ENCODE data around the gene SIGLEC15.

The SIGLEC15 gene

DNA sequence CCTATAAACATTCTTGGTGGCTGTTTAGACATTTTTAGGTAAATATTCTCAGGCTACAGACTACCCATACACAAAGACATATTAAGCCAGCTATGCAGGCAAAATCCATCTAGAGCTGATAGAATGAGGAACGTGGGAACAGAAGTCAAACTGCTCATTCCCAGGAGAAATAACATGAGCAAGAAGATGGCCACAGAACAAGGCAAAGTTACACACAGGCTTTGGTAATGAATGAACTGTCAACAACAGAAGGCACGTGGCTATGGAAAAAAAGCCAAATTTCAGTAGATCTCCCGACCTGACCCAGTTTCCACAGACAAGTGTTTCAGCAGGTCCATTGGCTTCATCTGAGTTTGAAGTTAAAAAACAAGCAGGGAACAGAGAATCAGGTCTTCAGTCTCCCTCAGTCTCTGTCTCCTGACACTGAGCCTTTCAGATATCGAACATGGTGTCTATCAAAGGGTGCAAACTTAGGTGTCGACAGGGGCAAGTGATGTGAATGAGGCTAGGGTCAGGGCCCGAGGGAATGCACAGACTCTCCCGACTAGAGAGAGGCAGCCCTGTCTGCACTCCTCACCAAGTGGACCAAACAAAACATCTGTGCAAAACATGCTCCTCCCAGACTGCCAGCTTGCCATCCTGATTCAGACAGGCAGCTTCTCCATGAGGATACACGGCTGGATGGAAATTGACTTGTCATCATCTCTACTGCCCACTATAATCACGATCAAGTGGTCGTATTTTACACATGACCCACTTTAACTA, 25.9 kb downstream of the SIGLEC15 start:
- TF ChIP-seq, protein P1, sequence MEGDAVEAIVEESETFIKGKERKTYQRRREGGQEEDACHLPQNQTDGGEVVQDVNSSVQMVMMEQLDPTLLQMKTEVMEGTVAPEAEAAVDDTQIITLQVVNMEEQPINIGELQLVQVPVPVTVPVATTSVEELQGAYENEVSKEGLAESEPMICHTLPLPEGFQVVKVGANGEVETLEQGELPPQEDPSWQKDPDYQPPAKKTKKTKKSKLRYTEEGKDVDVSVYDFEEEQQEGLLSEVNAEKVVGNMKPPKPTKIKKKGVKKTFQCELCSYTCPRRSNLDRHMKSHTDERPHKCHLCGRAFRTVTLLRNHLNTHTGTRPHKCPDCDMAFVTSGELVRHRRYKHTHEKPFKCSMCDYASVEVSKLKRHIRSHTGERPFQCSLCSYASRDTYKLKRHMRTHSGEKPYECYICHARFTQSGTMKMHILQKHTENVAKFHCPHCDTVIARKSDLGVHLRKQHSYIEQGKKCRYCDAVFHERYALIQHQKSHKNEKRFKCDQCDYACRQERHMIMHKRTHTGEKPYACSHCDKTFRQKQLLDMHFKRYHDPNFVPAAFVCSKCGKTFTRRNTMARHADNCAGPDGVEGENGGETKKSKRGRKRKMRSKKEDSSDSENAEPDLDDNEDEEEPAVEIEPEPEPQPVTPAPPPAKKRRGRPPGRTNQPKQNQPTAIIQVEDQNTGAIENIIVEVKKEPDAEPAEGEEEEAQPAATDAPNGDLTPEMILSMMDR (IDR thresholded peaks at IDR 0.05; ENCODE audit: low read depth, low read length, missing control alignments) = no peak
- DNase-seq (ENCODE audit: extremely low read depth, low read depth) = no peak
- no peak overlapping the region for H3K4me3 ChIP-seq (replicated peaks; ENCODE audit: low read depth, low read length)

DNA sequence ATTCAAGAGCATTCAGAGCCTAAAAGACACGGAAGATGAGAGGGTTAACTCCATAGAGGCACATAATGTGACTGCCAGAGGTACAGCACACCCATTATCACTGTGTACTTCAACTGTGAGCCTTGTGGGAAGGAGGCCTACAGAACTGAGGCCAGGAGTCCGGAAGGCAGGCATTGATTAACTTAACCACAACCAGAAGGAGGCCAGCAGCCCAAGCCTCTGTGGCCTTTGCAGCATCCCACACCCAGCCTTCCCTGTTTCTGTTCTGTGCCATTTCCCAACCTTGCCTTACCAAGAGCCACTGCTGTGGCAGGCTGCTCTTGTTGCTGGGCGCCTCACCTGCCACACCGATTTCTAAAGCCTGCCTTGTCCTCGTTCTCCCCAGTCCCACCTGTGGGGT, 27.2 kb downstream of the SIGLEC15 start:
- TF ChIP-seq, protein P1 (IDR thresholded peaks at IDR 0.05; ENCODE audit: low read depth, low read length, missing control alignments) = no peak
- no peak for DNase-seq (ENCODE audit: extremely low read depth, low read depth)
- no peak overlapping the region for H3K4me3 ChIP-seq (replicated peaks; ENCODE audit: low read depth, low read length)

DNA sequence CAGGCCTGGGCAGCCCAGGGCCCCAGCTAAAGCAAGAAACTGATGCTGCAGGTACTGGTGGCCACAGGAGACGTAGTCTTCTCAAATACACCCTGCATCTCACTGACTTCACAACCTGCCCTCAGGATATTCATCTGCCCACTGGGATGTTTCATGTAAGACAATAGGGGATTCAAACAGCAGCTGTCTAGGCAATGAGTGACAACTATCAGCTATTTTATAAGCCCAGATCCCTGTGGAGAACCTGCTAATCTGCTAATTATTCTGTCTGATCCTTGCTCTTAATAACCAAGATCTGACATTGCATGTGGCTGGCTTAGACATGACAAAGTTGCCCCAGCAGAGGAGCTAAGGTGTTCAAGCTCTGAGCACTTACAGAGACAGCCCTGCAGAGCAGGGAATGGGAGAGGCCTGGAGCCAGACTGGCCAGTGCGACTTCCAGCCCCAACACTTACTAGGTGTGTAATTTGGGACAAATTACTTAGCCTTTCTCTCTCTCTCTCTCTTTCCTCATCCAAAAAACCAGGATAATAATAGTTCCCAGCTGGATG, 28.6 kb downstream of the SIGLEC15 start:
- TF ChIP-seq, protein P1 (IDR thresholded peaks at IDR 0.05; ENCODE audit: low read depth, low read length, missing control alignments) = no peak
- DNase-seq (ENCODE audit: extremely low read depth, low read depth) = no peak
- no peak overlapping the region for H3K4me3 ChIP-seq (replicated peaks; ENCODE audit: low read depth, low read length)

DNA sequence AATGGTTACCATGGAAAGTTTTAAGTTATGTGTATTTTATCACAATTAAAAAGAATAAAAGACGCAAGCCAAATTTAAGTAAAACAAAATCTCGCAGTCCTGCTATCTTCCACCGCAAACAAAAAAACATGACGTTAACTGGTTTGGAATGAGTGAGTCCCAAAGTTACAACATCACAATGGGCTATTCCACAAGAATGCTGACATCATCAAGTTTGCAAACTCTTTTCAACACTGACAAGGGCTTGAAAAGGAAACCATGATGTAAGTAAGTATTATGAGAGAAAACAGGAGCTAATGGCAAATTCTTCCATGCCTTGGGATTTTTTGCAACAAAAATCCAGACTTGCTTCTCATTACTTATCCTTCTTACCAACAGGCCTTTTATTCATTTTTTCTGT, 31.1 kb downstream of the SIGLEC15 start:
- H3K4me3 ChIP-seq (replicated peaks; ENCODE audit: low read depth, low read length) = no peak overlapping the region
- no peak for DNase-seq (ENCODE audit: extremely low read depth, low read depth)
- TF ChIP-seq, protein P1 (IDR thresholded peaks at IDR 0.05; ENCODE audit: low read depth, low read length, missing control alignments) = no peak

DNA sequence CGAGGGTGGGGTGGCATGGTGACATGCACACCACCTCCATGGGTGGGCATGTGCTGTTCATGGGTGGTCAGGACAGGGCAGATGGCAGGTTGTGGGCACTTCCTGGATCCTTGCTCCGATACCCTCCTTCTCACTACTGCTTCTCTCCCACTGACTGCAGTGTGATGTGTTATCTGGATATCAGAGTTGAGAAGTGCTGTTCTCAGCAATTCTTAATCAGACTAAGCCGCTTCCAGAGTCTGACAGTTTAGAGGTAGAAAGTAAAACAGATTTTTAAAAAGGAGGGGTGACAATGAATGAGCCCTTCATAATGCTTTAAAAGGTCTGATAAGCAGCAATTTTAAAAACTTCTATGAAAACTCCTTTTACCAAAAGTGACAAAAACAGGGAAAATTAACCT, 33.9 kb downstream of the SIGLEC15 start:
- TF ChIP-seq, protein P1 (IDR thresholded peaks at IDR 0.05; ENCODE audit: low read depth, low read length, missing control alignments) = no peak
- DNase-seq (ENCODE audit: extremely low read depth, low read depth) = no peak
- no peak overlapping the region for H3K4me3 ChIP-seq (replicated peaks; ENCODE audit: low read depth, low read length)

DNA sequence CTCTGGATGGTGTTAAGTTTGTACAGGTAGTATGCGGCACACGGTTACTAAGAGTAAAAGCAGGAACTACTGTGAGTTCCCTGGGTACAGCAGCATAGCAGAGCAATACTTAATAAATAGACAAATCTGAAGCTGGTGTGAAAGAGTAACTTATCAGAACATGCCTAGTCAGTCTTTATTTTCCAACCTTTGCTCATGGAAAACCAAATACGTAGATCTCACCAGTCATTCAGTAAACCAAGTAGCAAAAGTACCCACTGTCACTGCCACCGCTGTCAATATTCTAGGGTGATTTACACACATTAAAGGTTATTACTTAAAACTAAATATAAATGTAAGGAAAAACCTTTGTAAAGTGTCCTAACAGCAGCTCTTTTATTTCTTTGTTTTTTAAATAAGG, 35.0 kb downstream of the SIGLEC15 start:
- DNase-seq (ENCODE audit: extremely low read depth, low read depth) = no peak
- TF ChIP-seq, protein P1 (IDR thresholded peaks at IDR 0.05; ENCODE audit: low read depth, low read length, missing control alignments) = no peak
- H3K4me3 ChIP-seq (replicated peaks; ENCODE audit: low read depth, low read length) = no peak overlapping the region

Measured in HFF-Myc (cell line).